Gastrocnemius medialis (tissue), 4 donors: Measurements from ENCODE around the gene CHGA.

Source experiments
- CTCF ChIP-seq, 5 experiments: fragments of 450-650 bp in 3 of 5; fragments of 200-600 bp in 2 of 5; sonication (generic) in 2 of 5; IDR thresholded peaks in 4 of 5; conservative IDR thresholded peaks in 1 of 5; 1 replicate in 4 of 5; 2 replicates in 1 of 5; pipeline ENCODE4 v1.5.1; 2016 to 2019; ENCODE audit warnings: antibody characterized with exemption in 5 of 5, mild to moderate bottlenecking in 3 of 5, moderate library complexity in 3 of 5
- POLR2A ChIP-seq, 2 donors: fragments of 450-650 bp; IDR thresholded peaks; one replicate each; pipeline ENCODE4 v1.6.1; 2017; ENCODE audit warnings: antibody characterized with exemption in 2 of 2, mild to moderate bottlenecking in 2 of 2, moderate library complexity in 2 of 2

- TF ChIP-seq POLR2A (IDR thresholded peaks at IDR 0.05): no peak
- no peak for TF ChIP-seq CTCF (IDR thresholded peaks at IDR 0.05 in 4 of 5, conservative IDR thresholded peaks at IDR 0.05 in 1 of 5)
Observed at GRCh38 chr14:92962831-92963095, 39.8 kb downstream of the CHGA start.
